Measurements from ENCODE around the gene CNTNAP5.

Gene CNTNAP5

GRCh38 chr2:124523096-124523495, 498.0 kb downstream of the CNTNAP5 start:
- Mint-ChIP-seq H3K36me3 (ENCODE audit: insufficient read depth) (no peaks in the 10 kb centered on the region), H3K9me3 (peaks cover 7 to 9% of the 10 kb centered on the region in 2 donors)
- no peak for ATAC-seq (replicated peaks)

GRCh38 chr2:124524155-124524915, 499.2 kb downstream of the CNTNAP5 start:
- H3K27ac Mint-ChIP-seq, result no peak overlapping the region
- DNase-seq (no peak), ATAC-seq (replicated peaks) (no peak)
- no peaks in the 10 kb centered on the region for H3K4me1 Mint-ChIP-seq (ENCODE audit: low read depth in 2 of 2)
- H3K36me3 Mint-ChIP-seq (ENCODE audit: insufficient read depth), result no peaks in the 10 kb centered on the region
- no peaks in the 10 kb centered on the region for H3K27me3 Mint-ChIP-seq
- H3K9me3 Mint-ChIP-seq, result peaks cover 7 to 22% of the 10 kb centered on the region in 2 donors
- H3K4me3 Mint-ChIP-seq, result no peak overlapping the region

More at GRCh38 chr2:124523096-124523495, 498.0 kb downstream of the CNTNAP5 start:
- Mint-ChIP-seq H3K4me1 (ENCODE audit: low read depth in 2 of 2) (no peaks in the 10 kb centered on the region), H3K27ac (no peak overlapping the region), H3K4me3 (no peak overlapping the region), H3K27me3 (no peaks in the 10 kb centered on the region)
- DNase-seq, result no peak

- peaks cover 5 to 23% of the 10 kb centered on the region in 2 donors for H3K9me3 Mint-ChIP-seq
- no peak overlapping the region for H3K27ac Mint-ChIP-seq
- H3K36me3 Mint-ChIP-seq (ENCODE audit: insufficient read depth), result no peaks in the 10 kb centered on the region
Measured at GRCh38 chr2:124526221-124526620, 501.1 kb downstream of the CNTNAP5 start.

GRCh38 chr2:124530203-124530602, 505.1 kb downstream of the CNTNAP5 start:
- no peak for ATAC-seq (replicated peaks)
- Mint-ChIP-seq H3K36me3 (ENCODE audit: insufficient read depth) (no peaks in the 10 kb centered on the region), H3K4me1 (ENCODE audit: low read depth in 2 of 2) (no peaks in the 10 kb centered on the region), H3K9me3 (peaks cover 7 to 25% of the 10 kb centered on the region in 2 donors), H3K27me3 (no peaks in the 10 kb centered on the region), H3K4me3 (no peak overlapping the region), H3K27ac (no peak overlapping the region)
- DNase-seq, result no peak

More at GRCh38 chr2:124526221-124526620, 501.1 kb downstream of the CNTNAP5 start:
- Mint-ChIP-seq H3K4me3 (no peak overlapping the region), H3K4me1 (ENCODE audit: low read depth in 2 of 2) (no peaks in the 10 kb centered on the region), H3K27me3 (no peaks in the 10 kb centered on the region)
- ATAC-seq (replicated peaks), result no peak
- no peak for DNase-seq

GRCh38 chr2:124533226-124533954, 508.3 kb downstream of the CNTNAP5 start:
- no peaks in the 10 kb centered on the region for H3K27me3 Mint-ChIP-seq
- no peaks in the 10 kb centered on the region for H3K36me3 Mint-ChIP-seq (ENCODE audit: insufficient read depth)
- H3K4me3 Mint-ChIP-seq, result no peak overlapping the region
- H3K4me1 Mint-ChIP-seq (ENCODE audit: low read depth in 2 of 2), result no peaks in the 10 kb centered on the region
- peaks cover 7 to 29% of the 10 kb centered on the region in 2 donors for H3K9me3 Mint-ChIP-seq
- ATAC-seq (replicated peaks) (no peak), DNase-seq (no peak)
- H3K27ac Mint-ChIP-seq, result no peak overlapping the region

GRCh38 chr2:124534028-124534427, 508.9 kb downstream of the CNTNAP5 start:
- Mint-ChIP-seq H3K27ac (no peak overlapping the region), H3K4me1 (ENCODE audit: low read depth in 2 of 2) (no peaks in the 10 kb centered on the region), H3K27me3 (no peaks in the 10 kb centered on the region), H3K4me3 (no peak overlapping the region), H3K36me3 (ENCODE audit: insufficient read depth) (no peaks in the 10 kb centered on the region), H3K9me3 (peaks cover 9 to 23% of the 10 kb centered on the region in 2 donors)
- ATAC-seq (replicated peaks) (no peak), DNase-seq (no peak)

- no peak for ATAC-seq (replicated peaks)
Measured at GRCh38 chr2:124535816-124536215, 510.7 kb downstream of the CNTNAP5 start.

GRCh38 chr2:124536591-124536990, 511.5 kb downstream of the CNTNAP5 start:
- H3K4me3 Mint-ChIP-seq, result no peak overlapping the region
- H3K36me3 Mint-ChIP-seq (ENCODE audit: insufficient read depth), result no peaks in the 10 kb centered on the region
- DNase-seq (no peak), ATAC-seq (replicated peaks) (no peak)
- H3K9me3 Mint-ChIP-seq, result peaks cover 12 to 18% of the 10 kb centered on the region in 2 donors
- H3K27ac Mint-ChIP-seq, result no peak overlapping the region
- no peaks in the 10 kb centered on the region for H3K27me3 Mint-ChIP-seq
- H3K4me1 Mint-ChIP-seq (ENCODE audit: low read depth in 2 of 2), result no peaks in the 10 kb centered on the region

More at GRCh38 chr2:124535816-124536215, 510.7 kb downstream of the CNTNAP5 start:
- no peaks in the 10 kb centered on the region for H3K4me1 Mint-ChIP-seq (ENCODE audit: low read depth in 2 of 2)
- H3K9me3 Mint-ChIP-seq, result peaks cover 12 to 18% of the 10 kb centered on the region in 2 donors
- no peak overlapping the region for H3K27ac Mint-ChIP-seq
- no peak for DNase-seq
- no peaks in the 10 kb centered on the region for H3K27me3 Mint-ChIP-seq
- no peaks in the 10 kb centered on the region for H3K36me3 Mint-ChIP-seq (ENCODE audit: insufficient read depth)
- H3K4me3 Mint-ChIP-seq, result no peak overlapping the region

GRCh38 chr2:124538549-124538948, 513.5 kb downstream of the CNTNAP5 start:
- Mint-ChIP-seq H3K4me3 (no peak overlapping the region), H3K4me1 (ENCODE audit: low read depth in 2 of 2) (no peaks in the 10 kb centered on the region), H3K27me3 (no peaks in the 10 kb centered on the region), H3K27ac (no peak overlapping the region), H3K9me3 (peaks cover 13 to 20% of the 10 kb centered on the region in 2 donors), H3K36me3 (ENCODE audit: insufficient read depth) (no peaks in the 10 kb centered on the region)
- DNase-seq (no peak), ATAC-seq (replicated peaks) (no peak)

GRCh38 chr2:124540805-124541204, 515.7 kb downstream of the CNTNAP5 start:
- H3K27ac Mint-ChIP-seq, result no peak overlapping the region
- H3K4me3 Mint-ChIP-seq, result no peak overlapping the region
- no peaks in the 10 kb centered on the region for H3K4me1 Mint-ChIP-seq (ENCODE audit: low read depth in 2 of 2)
- H3K9me3 Mint-ChIP-seq, result peaks cover 10 to 13% of the 10 kb centered on the region in 2 donors
- no peaks in the 10 kb centered on the region for H3K36me3 Mint-ChIP-seq (ENCODE audit: insufficient read depth)
- ATAC-seq (replicated peaks) (no peak), DNase-seq (no peak)
- H3K27me3 Mint-ChIP-seq, result no peaks in the 10 kb centered on the region

GRCh38 chr2:124542932-124543640, 518.0 kb downstream of the CNTNAP5 start:
- no peaks in the 10 kb centered on the region for H3K36me3 Mint-ChIP-seq (ENCODE audit: insufficient read depth)
- no peaks in the 10 kb centered on the region for H3K27me3 Mint-ChIP-seq

GRCh38 chr2:124547700-124548099, 522.6 kb downstream of the CNTNAP5 start:
- no peak for ATAC-seq (replicated peaks)
- Mint-ChIP-seq H3K36me3 (ENCODE audit: insufficient read depth) (no peaks in the 10 kb centered on the region), H3K4me3 (no peak overlapping the region), H3K4me1 (ENCODE audit: low read depth in 2 of 2) (no peaks in the 10 kb centered on the region), H3K27ac (no peak overlapping the region), H3K27me3 (no peaks in the 10 kb centered on the region), H3K9me3 (peaks cover 0 to 4% of the 10 kb centered on the region in 2 donors)
- no peak for DNase-seq

More at GRCh38 chr2:124542932-124543640, 518.0 kb downstream of the CNTNAP5 start:
- H3K4me3 Mint-ChIP-seq, result no peak overlapping the region
- peaks cover 6 to 12% of the 10 kb centered on the region in 2 donors for H3K9me3 Mint-ChIP-seq
- H3K27ac Mint-ChIP-seq, result no peak overlapping the region
- no peak for ATAC-seq (replicated peaks)
- DNase-seq, result no peak
- no peaks in the 10 kb centered on the region for H3K4me1 Mint-ChIP-seq (ENCODE audit: low read depth in 2 of 2)

GRCh38 chr2:124558277-124558905, 533.3 kb downstream of the CNTNAP5 start:
- Mint-ChIP-seq H3K9me3 (peaks cover 14 to 26% of the 10 kb centered on the region in 2 donors), H3K27ac (no peak overlapping the region), H3K27me3 (no peaks in the 10 kb centered on the region), H3K4me1 (ENCODE audit: low read depth in 2 of 2) (no peaks in the 10 kb centered on the region), H3K36me3 (ENCODE audit: insufficient read depth) (no peaks in the 10 kb centered on the region), H3K4me3 (no peak overlapping the region)
- DNase-seq (no peak), ATAC-seq (replicated peaks) (no peak)
